Umbilical cord (tissue), 2 donors: Measurements from ENCODE around the gene MRPL12. TPM values are rescaled to one million over a fixed set of nuclear protein-coding genes. Genes with fewer than 3 reads are reported as not detected.
A peak's percentile ranks its signal among the peaks of the same experiment; 100 is the strongest.

Experiments
- DNase-seq: peaks from one replicate; pipeline ENCODE4 v3.0.0-alpha.2; 2015; ENCODE audit warnings: low spot score
- total RNA-seq: library from RNA; depleted of rRNA; stranded (reverse); fragments of >200 nt; gene quantifications from one replicate; pipeline ENCODE4 v1.2.3, GENCODE V29; 2014; ENCODE audit warnings: low replicate concordance; ENCODE audit not compliant: insufficient read depth

The MRPL12 gene
- total RNA-seq, 1 donor from 2014 or later, result not detected

- no peak for DNase-seq
Observed at GRCh38 chr17:81715872-81716673, 12.9 kb downstream of the MRPL12 start.

DNA sequence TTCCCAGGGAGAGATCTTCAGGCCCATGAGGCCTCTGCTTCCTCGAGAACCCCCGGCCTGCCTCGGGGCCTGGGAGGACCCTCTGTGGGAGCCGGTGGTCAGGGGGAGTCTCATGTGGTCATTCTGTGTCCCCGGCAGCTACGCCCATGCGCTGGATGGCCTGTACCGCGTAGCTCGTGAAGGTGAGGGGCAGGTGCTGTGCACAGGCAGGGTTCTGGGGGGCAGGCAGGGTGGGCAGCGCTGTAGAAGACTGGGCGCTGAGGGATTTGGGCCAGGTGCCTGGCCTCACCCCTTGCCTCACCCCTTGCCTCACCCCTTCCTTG is 13.5 kb downstream of the MRPL12 start:
- DNase-seq, result no peak

- no peak for DNase-seq
Observed at GRCh38 chr17:81717049-81717765, 14.0 kb downstream of the MRPL12 start.

DNA sequence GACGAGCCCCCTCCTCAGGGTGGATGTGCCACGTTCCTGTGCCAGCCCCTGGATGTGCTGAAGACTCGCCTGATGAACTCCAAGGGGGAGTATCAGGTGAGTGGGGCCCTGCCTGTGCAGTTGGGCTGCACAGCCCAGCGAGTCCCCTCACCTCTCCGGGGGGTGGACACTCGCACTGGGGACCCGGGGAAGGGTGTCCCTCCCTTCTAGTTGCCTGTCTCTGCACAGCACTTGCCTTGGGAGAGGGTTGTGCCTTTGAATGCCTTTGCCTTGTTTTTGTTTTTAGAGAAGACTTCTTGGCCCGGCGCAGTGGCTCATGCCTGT is 14.6 kb downstream of the MRPL12 start:
- no peak for DNase-seq

DNA sequence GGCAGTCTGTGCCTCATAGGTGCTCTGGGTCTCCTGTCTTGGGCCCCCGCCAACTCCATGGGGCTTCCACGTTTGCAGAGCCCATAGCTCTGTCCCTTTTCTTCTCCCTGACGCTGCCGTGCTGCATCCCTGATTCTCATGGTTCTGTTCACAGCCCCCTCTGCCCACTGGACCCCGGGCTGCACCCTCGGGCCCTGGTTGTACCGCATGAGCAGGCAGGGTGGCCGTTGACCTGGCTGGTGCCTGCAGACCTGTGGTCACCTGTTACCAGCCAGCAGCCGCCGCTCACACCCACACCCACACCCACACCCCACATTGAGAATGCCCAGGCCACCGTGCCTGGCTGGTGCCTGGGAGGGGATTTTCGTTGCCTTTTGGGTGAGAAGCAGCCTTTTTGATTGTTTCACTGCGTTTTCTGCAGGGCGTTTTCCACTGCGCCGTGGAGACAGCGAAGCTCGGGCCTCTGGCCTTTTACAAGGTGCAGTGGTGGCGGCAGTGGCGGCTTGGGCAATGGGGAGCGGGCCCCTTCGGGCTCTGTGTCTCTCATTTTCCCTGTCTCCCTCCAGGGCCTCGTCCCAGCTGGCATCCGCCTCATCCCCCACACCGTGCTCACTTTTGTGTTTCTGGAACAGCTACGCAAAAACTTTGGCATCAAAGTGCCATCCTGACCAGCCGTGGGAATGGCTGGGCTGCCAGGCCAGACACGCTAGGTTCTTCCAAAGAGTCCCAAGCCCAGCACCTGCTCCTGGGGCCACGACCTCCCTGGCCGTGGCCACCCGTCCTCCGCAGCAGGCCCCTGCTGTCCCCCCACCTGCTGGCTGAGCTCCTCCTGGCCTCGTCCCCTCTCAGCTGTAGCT is 16.5 kb downstream of the MRPL12 start:
- DNase-seq, result no peak

DNA sequence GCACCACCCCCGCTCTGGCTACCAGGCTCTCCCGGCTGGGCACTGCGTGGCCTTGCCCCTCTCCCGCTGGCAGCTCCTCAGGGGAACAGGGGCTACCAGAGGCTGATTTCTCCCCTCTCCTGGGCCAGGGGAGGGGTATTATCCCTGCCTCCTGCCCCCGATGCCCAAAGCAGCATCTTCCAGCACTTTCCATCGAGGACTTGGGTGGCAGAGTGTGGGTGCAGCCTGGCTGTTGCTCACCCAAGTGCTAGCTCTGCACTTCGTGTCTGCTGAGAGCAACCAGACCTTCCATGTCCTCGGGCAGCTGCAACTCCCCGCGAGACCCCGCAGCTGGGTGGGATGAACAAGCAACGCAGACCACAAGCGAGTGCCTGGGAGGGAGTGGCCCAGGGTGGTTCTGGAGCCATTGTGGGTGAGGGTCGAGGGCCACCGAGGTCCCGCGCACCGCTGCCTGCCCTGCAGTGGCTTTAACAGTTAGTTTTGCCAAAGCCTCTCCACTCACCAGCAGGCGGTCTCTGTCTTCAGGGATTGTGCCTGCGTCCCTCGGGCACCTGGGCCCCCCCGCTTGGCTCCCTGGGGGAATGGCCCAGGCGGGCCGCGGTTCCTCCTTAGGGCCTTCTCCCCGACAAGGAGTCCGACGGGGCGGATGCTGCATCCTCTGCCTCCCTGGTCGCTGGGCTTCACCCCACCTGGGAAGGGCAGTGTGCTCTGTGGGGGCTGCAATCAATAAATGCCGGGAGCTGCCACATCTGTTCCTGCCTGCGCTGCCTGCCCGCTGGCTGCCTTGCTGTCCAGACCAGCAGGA is 17.3 kb downstream of the MRPL12 start:
- DNase-seq, result no peak

DNA sequence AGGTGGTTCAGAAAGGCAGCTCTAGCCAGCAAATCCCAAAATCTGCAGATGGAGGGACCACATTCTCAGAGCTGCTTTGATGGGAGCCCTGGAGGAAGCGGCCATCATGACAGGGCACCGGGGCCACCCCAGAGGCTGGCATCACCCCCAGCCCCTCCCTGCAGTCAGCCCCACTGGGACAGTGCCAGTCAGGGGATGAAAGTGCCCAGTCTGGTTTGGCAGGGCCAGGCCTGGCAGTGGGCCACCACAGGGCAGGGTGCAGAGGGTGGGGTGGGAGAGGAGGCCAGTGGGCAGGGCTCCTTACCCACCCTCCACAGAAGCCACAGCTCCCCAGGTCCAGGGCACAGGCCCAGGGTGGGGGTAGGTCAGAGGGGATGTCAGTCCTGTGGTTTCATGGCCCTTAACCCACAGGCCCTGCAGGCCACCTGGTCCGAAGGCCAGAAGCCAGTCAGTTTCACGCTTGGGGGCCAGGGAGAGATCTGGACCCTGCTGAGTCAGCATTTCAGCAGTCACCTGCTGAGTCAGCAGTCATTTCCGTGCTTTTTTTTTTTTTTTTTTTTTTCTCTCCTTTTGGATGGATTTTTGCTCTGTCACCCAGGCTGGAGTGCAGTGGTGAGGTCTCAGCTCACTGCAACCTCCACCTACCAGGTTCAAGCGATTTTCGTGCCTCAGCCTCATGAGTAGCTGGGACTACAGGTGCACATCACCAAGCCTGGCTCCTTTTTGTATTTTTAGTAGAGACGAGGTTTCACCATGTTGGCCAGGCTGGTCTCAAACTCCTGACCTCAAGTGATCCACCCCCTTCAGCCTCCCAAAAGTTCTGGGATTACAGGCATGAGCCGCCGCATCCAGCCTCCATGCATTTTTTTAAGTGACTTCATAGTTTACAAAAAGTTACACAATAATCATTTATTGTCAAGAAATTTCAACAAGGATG is 19.3 kb downstream of the MRPL12 start:
- DNase-seq, result no peak

DNA sequence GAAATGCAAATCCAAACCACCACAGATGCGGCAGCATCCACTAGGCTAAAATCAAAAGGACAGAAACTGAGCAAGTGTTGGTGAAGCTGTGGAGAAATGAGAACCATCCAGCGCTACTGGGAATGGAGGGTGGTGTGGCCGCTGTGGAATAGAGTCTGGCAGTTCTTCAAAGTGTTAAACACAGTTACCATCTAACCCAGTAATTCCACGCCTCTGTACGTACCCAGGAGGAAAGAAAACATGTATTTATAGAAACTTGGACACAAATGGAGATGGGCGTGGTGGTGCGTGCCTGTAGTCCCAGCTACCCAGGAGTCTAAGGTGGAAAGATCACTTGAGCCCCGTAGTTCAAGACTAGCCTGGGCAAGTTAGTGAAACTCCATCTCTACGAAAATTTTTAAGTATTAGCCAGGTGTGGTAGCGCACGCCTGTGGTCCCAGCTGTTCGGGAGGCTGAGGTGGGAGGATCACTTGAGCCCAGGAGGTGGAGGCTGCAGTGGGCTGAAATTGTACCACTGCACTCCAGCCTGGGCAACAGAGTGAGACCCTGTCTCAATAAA is 20.6 kb downstream of the MRPL12 start:
- no peak for DNase-seq

DNA sequence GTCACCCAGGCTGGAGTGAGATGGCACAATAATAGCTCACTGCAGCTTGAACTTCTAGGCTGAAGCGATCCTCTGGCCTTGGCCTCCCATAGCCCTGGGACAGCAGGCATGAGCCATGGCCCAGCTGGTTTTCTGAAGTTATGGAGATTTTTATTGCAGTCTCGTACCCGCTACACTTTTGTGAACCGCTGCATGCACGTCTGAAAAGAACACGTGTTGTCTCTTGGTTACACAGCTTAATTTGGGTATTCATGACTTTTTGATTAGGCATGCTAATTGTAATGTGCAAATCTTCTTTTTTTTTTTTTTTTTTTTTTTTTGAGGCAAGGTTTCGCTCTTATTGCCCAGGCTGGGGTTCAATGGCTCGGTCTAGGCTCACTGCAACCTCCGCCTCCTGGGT is 22.3 kb downstream of the MRPL12 start:
- no peak for DNase-seq

DNA sequence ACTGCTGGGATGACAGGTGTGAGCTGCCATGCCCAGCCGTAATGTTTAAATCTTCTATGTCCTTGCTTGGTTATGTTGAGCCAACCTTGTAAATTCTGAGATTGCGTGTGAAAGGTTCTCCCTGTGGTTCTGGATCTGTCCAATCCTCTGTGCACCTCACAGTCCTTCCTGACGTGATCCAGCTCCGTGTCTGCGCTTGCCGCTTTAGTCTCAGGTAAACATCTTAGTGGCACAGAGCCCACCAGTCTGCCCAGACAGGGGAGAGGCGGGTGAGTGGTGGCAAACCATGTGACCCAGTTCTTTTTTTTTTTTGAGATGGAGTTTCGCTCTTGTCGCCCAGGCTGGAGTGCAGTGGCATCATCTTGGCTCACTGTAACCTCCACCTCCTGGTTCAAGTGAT is 22.8 kb downstream of the MRPL12 start:
- DNase-seq, result no peak

DNA sequence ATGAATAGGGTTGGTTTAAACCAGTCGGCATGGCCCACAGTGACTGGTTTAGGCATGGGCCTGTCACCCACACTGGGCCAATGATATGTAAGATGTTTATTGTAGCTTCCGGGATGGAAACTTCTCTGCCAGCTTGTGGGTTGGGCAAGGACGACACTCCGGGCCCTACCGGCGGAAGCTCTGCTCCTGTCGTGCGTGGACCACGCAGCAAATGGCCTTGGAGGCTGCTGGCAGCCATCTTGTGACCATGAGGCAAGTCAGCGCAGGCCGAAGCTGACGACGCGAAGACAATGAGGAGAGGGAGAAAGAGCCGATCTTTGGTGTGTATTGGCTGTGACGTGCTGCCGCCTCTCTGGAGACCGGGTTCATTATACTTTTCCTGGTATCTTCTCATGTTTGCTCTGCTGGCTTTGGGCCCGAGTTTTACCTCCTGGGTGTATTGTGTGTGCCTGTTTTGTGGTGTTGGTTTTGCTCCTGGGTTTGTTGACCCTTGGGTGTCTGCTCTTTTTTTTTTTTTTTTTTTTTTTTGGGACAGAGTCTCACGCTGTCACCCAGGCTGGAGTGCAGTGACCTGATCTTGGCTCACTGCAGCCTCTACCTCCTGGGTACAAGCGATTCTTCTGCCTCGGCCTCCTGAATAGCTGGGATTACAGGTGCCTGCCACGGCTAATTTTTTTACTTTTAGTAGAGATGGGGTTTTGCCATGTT is 24.3 kb downstream of the MRPL12 start:
- DNase-seq, result no peak

DNA sequence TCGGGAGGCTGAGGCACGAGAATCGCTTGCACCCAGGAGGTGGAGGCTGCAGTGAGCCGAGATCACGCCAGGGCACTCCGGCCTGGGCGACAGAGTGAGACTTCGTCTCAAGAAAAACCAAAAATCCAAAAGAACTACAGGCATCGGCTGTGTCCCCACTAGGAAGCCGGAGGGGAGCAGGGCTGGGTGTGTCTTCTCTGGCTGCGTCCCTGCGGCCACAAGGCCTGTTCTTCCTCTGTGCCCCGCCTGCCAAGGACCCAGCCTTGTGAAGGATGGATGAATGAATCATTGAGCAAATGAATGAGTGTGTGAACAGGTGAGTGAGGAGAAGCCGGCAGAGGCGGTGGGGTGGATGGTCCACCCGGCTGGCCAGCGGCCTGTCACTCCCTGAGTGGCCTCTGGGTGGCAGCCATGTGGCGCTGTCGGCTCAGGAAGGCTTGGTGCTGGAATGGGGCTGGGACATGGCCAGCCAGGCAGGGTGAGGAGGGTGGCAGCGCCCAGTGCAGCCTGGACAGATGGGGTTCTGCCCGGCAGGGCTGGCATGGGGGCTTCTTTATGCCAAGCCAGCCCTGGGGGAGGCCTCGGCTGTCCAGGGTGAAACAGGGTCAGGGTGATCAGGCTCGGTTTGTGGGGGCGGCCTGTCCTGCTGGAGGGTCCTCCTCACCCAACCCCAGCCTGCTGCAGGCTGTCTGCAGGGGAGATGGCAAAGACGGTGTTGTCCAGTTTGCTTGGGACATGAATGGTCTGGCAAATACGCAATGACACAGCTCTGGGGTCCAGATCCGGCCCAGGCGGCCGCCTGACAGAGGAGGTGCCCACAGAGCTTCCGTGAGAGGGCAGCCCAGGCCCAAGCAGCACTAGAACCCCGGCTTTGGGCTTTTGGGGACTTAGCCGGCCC is 30.6 kb downstream of the MRPL12 start:
- peak; percentile 69 for DNase-seq

GRCh38 chr17:81734405-81735263 is 31.5 kb downstream of the MRPL12 start:
- DNase-seq, result no peak

DNA sequence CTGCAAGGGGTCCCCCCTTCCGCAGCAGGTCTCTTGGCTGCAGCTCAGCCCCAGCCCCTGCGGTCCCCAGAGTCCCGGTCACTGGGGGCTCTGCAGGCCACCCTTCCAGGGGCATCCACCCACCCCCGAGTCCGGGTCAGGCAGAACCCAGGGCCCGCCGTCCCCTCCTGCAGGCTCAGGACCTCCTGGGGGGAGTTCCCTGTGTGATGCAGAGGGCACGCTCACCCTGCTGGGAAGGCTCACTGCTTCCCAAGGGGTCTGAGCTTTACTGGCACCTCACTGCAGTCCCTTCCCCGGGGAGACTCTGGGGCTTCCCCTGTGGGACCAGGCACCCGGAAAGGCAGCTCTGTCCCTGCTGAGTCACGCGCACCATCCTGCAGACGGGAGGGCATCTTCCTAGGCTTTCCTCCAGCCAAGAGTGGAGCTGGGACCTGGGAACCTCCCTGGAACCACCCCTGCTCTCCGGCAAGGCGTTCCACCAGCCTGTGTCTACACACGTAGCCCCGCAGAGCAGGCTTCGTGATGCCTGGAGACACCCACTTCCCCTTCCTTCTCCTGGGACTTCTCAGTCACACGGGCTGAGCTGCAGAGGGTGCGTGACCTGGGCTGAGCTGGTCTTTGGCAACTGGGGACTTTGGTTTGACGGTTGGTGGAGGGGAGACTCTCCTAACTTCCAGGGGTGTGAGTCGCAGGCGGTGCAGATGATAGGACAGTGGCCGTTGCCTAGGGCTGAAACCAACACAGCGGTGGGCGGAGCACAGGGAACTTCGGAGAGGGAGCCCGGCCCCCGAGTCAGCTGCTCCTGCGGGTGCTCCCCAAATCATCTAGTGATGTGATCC is 32.3 kb downstream of the MRPL12 start:
- no peak for DNase-seq

GRCh38 chr17:81737947-81738800 is 35.0 kb downstream of the MRPL12 start:
- DNase-seq, result no peak
